Thyroid gland (tissue), 4 donors: ENCODE results near the gene LRRC7.

Experiments used
- POLR2A ChIP-seq, 2 donors: fragments of 450-650 bp; IDR thresholded peaks; one replicate each; pipeline ENCODE4 v1.6.1; 2017; ENCODE audit warnings: antibody characterized with exemption in 2 of 2, mild to moderate bottlenecking in 2 of 2, moderate library complexity in 1 of 2
- TF ChIP-seq, protein P1 (sequence below), 6 experiments: fragments of 200-600 bp in 3 of 6; fragments of 450-650 bp in 3 of 6; sonication (generic) in 3 of 6; IDR thresholded peaks; one replicate each; pipeline ENCODE4 v1.5.1; 2016 to 2019; ENCODE audit warnings: antibody characterized with exemption in 6 of 6, mild to moderate bottlenecking in 2 of 6, inconsistent platforms in 1 of 6, moderate library complexity in 1 of 6

DNA sequence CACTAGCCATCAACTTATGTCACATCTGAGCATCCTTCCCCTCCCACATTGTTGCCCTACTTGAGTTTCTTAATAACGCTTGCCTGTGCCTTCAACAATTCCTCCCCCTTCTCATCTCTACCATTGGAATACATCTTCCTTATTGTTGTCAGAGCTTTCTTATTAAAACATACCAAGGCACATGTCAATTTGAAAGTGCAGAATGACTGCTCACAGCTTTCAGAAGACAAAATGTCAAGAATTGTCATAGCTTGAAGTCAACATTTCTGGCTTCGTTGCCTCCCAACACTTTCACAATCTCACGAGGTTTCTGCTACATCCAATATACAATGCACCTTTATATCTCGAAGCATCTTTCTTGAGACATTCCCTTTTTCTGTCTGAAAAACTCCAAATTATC lies 279.9 kb downstream of the LRRC7 start:
- TF ChIP-seq, protein P1, sequence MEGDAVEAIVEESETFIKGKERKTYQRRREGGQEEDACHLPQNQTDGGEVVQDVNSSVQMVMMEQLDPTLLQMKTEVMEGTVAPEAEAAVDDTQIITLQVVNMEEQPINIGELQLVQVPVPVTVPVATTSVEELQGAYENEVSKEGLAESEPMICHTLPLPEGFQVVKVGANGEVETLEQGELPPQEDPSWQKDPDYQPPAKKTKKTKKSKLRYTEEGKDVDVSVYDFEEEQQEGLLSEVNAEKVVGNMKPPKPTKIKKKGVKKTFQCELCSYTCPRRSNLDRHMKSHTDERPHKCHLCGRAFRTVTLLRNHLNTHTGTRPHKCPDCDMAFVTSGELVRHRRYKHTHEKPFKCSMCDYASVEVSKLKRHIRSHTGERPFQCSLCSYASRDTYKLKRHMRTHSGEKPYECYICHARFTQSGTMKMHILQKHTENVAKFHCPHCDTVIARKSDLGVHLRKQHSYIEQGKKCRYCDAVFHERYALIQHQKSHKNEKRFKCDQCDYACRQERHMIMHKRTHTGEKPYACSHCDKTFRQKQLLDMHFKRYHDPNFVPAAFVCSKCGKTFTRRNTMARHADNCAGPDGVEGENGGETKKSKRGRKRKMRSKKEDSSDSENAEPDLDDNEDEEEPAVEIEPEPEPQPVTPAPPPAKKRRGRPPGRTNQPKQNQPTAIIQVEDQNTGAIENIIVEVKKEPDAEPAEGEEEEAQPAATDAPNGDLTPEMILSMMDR (IDR thresholded peaks at IDR 0.05), result no peak
- no peak for TF ChIP-seq POLR2A (IDR thresholded peaks at IDR 0.05)
